NCI-H2196 (cell line): ENCODE measurements around the gene PRRG3.

Source experiments
- DNase-seq: peaks from one replicate; lab custom pipeline; 2025; ENCODE audit not compliant: unreplicated experiment; lab: John Stamatoyannopoulos, UW

The PRRG3 gene

DNA sequence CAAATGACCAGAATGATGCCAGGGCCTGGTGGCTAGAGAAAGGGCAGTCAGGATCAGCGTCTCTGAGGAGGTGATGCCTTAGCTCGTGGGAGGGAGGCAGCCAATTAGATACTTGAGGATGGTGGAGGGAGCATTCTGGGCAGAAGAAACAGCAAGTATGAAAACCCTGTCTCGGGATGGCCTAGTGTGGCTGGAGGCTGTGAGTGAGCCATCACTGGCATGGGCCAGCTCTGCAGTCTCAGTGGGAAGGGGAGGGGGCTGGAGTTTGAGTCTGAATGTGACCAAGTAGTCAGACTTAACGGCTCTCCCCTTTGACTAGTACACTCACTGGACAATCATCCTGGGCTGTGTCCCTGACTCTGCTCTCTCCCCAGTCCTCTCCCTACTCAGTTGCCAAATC, 46.3 kb downstream of the PRRG3 start:
- DNase-seq = no peak

DNA sequence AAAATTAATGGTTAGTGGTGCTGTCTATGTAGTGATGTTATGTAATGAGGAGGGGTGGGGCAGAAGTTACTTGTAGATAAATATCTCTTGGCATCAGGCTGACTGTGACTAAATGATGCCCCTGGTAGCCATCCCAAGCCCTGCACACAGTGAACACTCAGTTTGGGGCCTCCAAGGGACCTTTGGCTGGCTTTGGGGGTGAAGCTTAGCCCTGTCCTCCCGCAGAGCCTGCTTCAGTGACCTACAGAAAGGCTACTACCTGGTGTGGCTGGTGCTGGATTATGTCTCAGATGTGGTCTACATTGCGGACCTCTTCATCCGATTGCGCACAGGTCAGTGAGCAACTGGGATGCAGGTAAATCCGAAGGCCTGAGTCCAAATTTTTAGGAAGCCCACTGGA, 47.1 kb downstream of the PRRG3 start:
- DNase-seq = no peak

DNA sequence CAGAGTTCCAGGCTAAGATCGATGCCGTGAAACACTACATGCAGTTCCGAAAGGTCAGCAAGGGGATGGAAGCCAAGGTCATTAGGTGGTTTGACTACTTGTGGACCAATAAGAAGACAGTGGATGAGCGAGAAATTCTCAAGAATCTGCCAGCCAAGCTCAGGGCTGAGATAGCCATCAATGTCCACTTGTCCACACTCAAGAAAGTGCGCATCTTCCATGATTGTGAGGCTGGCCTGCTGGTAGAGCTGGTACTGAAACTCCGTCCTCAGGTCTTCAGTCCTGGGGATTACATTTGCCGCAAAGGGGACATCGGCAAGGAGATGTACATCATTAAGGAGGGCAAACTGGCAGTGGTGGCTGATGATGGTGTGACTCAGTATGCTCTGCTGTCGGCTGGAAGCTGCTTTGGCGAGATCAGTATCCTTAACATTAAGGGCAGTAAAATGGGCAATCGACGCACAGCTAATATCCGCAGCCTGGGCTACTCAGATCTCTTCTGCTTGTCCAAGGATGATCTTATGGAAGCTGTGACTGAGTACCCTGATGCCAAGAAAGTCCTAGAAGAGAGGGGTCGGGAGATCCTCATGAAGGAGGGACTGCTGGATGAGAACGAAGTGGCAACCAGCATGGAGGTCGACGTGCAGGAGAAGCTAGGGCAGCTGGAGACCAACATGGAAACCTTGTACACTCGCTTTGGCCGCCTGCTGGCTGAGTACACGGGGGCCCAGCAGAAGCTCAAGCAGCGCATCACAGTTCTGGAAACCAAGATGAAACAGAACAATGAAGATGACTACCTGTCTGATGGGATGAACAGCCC, 48.6 kb downstream of the PRRG3 start:
- DNase-seq = no peak

DNA sequence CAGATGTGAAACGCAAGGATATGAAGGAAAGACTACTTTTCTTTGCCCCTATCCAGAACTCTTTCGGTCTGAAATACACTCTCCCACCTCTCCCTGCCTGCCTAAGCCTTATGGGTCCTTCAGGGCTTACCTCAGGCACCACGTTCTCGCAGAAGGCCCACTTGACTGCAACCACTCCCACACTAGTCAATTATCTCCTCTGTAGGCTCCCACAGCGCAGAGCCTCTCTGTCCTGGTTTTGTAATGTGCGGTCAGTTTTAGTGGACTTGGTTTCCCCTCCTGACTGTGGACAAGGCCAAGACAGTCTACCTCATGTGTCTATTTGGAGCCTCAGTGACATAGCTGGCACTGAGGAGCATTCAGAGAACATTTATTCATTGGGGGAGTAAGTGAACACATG, 50.4 kb downstream of the PRRG3 start:
- DNase-seq = no peak

DNA sequence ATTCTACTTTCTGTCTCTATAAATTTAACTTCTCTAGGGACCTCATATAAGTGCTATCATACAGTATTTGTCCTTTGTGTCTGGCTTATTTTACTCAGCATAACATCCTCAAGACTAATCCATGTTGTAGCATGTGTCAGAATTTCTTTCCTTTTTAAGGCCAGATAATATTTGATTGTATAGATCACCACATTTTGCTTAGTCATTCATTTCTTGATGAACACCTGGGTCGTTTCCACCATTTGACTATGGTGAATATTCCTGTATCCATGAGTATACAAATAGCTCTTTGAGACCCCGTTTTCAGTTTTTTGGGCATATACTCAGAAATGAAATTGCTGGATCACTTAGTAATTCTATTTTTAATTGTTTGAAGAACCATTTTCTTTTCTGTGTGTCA, 51.2 kb downstream of the PRRG3 start:
- DNase-seq = no peak

DNA sequence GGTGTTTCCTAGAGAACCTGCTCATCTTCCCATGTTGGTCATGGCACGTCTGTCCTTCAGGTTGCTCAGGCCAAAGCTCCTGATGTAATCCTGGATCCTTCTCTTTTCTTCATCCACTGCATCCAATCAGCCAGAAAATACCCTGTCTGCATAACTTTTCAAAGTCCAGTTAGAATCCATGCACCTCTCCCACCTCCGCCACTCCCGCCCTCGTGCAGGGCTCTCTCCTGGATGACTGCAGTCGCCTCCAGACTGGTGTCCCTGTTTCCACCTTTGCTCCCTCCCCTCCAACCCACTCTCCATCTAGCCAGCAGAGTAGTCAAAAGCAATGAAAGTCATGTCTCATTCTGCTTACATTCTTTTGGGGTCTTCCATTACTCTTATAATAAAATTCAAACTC, 55.3 kb downstream of the PRRG3 start:
- no peak for DNase-seq

DNA sequence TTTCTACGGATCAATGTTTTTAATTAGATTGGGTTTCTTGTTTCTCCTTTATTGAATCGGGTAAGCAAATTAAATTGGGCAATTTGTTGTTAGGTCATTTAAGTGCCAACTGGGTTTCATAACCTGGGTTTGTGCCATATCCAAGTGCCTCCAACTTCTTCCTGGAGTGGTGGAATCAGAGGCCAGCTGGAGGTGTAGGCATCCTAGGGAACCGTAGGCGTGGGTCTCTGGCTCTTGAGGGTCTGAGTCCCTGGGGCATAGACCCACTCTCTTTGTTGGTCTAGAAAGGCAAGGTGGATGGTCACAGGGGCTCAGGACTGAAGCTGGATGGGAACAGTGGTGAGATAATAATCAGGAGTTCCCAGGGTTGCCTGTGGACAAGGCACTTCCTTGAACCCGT, 57.6 kb downstream of the PRRG3 start:
- DNase-seq = no peak

DNA sequence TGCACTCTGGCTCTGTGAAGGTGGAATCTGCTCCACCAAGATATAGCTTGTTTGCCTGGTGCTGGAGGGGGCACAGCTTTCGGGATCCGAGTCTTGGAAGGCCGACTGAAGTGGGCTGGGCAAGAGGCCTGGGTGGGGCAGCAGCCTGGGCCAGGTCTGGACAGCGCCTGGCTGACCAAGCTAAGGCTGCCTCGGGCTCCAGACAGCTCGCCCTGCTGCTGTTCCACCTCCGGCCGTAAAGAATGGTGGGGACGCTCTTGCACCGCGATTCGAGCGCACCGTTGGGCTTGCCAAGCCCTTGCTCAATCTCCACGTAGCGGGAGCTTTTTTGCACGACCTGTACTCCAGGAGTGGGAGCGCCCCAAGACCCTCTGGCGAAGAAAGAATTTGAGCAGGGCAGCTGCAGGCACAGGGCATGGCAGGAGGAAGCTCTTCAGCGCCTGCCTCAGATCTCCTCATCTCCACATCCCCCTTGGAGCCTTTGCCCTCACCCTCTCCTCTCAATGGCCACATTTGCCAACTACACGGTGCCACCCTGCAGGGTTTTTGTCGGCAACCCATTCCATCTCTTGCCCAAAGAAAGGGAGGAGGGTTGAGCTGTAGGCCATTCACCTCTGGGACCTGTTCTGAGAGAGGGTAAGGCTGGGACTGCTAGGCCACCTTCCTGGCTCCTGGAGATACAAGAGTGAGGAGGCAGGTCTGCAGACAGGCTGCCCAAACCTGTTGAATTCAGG, 58.2 kb downstream of the PRRG3 start:
- DNase-seq = peak; percentile 42

DNA sequence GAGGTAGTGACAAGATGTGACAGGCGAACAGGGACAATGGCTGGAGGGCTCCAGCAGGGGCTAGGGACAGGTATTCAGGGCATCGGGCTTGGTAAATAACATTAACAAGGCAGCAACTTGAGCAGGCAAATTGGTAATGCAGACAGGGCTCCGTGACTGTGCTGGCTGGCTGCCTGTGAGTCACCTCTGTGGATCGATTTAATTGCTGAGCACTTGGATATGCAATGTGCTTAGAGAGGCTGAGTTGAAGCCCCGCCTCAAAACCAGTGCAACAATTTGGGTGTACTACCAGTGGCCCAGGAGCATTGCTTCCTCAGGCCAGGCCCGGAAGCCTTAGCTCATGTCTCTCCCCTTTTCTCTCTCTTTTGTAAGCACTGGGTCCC, 58.8 kb downstream of the PRRG3 start:
- no peak for DNase-seq

DNA sequence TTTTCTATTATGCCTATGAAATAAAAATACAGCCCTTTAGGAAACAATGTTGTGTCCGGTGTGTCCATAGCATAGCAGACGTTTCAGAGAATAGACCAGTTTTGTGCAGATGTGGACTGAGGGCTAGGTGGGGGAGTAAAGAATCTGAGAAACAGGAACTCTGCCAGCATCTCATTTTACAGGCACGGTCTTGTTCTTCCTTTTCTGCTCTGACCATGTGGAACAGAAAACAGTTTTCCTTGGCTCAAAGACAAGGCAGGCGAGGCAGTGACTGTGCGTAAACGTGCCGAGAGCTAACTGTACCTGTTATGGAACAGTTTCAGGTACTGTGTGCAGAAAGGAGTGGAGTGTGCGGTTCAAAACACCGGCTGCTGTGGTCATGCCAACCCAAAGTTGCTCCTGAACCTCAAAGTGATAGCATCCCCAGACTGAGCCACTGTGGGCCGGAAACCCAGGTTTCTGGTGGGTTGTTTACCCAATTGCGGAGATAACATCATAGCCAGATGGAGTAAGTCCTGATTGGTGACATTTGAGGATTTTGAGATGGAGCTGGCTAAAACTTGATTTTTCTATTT, 59.5 kb downstream of the PRRG3 start:
- DNase-seq = no peak
